CD14-positive monocyte (primary cell): ENCODE measurements around the gene TANGO2. TPM values are rescaled to one million over a fixed set of nuclear protein-coding genes. Genes with fewer than 3 reads are reported as not detected.

Experiments used
- DNase-seq, 3 donors: peaks; one replicate each; pipeline ENCODE4 v3.0.0-alpha.2; 2011 to 2022
- H2AFZ ChIP-seq: 2 replicates; pipeline ENCODE4 v1.6.0; 2012; ENCODE audit warnings: mild to moderate bottlenecking, low read depth, low read length, inconsistent platforms; ENCODE audit not compliant: insufficient read depth, poor library complexity, severe bottlenecking
- H3K27ac ChIP-seq, 2 donors: 1 replicate in 1 of 2; 2 replicates in 1 of 2; pipeline ENCODE4 v1.5.1; 2012 to 2013; ENCODE audit warnings: low read length in 2 of 2, control low read depth in 1 of 2, inconsistent platforms in 1 of 2, low read depth in 1 of 2, mild to moderate bottlenecking in 1 of 2
- H3K27me3 ChIP-seq, 2 donors: one replicate each; pipeline versions ENCODE4 v1.6.0 to v1.6.1; 2011 to 2013; ENCODE audit warnings: low read length in 2 of 2; ENCODE audit not compliant: control insufficient read depth in 2 of 2, insufficient read depth in 2 of 2
- H3K36me3 ChIP-seq, 2 donors: replicated peaks in 1 of 2; 1 replicate in 1 of 2; 2 replicates in 1 of 2; pipeline versions ENCODE4 v1.5.1 to v1.6.1; 2012 to 2013; ENCODE audit warnings: low read length in 2 of 2, control low read depth in 1 of 2, inconsistent platforms in 1 of 2, mild to moderate bottlenecking in 1 of 2; ENCODE audit not compliant: insufficient read depth in 2 of 2, control insufficient read depth in 1 of 2
- H3K4me1 ChIP-seq, 2 donors: 1 replicate in 1 of 2; 2 replicates in 1 of 2; pipeline versions ENCODE4 v1.5.1 to v1.6.1; 2012 to 2013; ENCODE audit warnings: low read length in 2 of 2, control low read depth in 1 of 2, inconsistent platforms in 1 of 2, mild to moderate bottlenecking in 1 of 2, moderate library complexity in 1 of 2; ENCODE audit not compliant: insufficient read depth in 2 of 2, control insufficient read depth in 1 of 2
- H3K4me2 ChIP-seq: replicated peaks from 2 replicates; pipeline ENCODE3; 2012; ENCODE audit warnings: low read length, moderate library complexity, mild to moderate bottlenecking; ENCODE audit not compliant: poor library complexity, severe bottlenecking; ENCODE audit errors: extremely low read depth
- H3K4me3 ChIP-seq, 3 experiments: fragments of 200-600 bp in 1 of 3; sonication (generic) in 1 of 3; replicated peaks in 1 of 3; 1 replicate in 2 of 3; 2 replicates in 1 of 3; pipeline ENCODE4 v1.5.1; 2011 to 2013; ENCODE audit warnings: low read length in 3 of 3, mild to moderate bottlenecking in 3 of 3, control low read depth in 2 of 3, low read depth in 2 of 3, inconsistent platforms in 1 of 3, moderate library complexity in 1 of 3
- H3K79me2 ChIP-seq: 2 replicates; pipeline ENCODE4 v1.6.0; 2012; ENCODE audit warnings: mild to moderate bottlenecking, control low read depth, inconsistent platforms, low read length, moderate library complexity; ENCODE audit not compliant: insufficient read depth
- H3K9ac ChIP-seq: 2 replicates; pipeline ENCODE4 v1.6.0; 2017; ENCODE audit warnings: low read length, mild to moderate bottlenecking; ENCODE audit not compliant: insufficient read depth, poor library complexity, severe bottlenecking
- H3K9me3 ChIP-seq, 2 donors: replicated peaks in 1 of 2; 1 replicate in 1 of 2; 2 replicates in 1 of 2; pipeline versions ENCODE4 v1.5.1 to v1.6.1; 2012 to 2013; ENCODE audit warnings: low read length in 2 of 2, control low read depth in 1 of 2; ENCODE audit not compliant: control insufficient read depth in 1 of 2, insufficient read depth in 1 of 2
- H4K20me1 ChIP-seq: 2 replicates; pipeline ENCODE4 v1.6.0; 2012; ENCODE audit warnings: mild to moderate bottlenecking, low read length, control low read depth, moderate library complexity; ENCODE audit not compliant: insufficient read depth
- H3K27ac Mint-ChIP-seq, 7 donors: one replicate each; pipeline ENCODE4 v1.8.0; 2020; ENCODE audit warnings: mild to moderate bottlenecking in 7 of 7, mixed read lengths in 7 of 7, moderate library complexity in 6 of 7, inconsistent platforms in 2 of 7
- H3K27me3 Mint-ChIP-seq, 3 donors: one replicate each; pipeline ENCODE4 v1.8.0; 2021 to 2022; ENCODE audit warnings: low read depth in 3 of 3, mild to moderate bottlenecking in 3 of 3, mixed read lengths in 3 of 3, moderate library complexity in 3 of 3, inconsistent platforms in 1 of 3
- H3K36me3 Mint-ChIP-seq, 2 donors: one replicate each; pipeline ENCODE4 v1.8.0; 2020; ENCODE audit warnings: mixed read lengths in 2 of 2, inconsistent platforms in 1 of 2, mild to moderate bottlenecking in 1 of 2
- H3K4me1 Mint-ChIP-seq: one replicate; pipeline ENCODE4 v1.8.0; 2020; ENCODE audit warnings: mild to moderate bottlenecking, mixed read lengths
- H3K4me3 Mint-ChIP-seq, 2 donors: one replicate each; pipeline ENCODE4 v1.8.0; 2020; ENCODE audit warnings: mild to moderate bottlenecking in 2 of 2, mixed read lengths in 2 of 2, moderate library complexity in 1 of 2
- H3K9me3 Mint-ChIP-seq, 7 donors: one replicate each; pipeline ENCODE4 v1.8.0; 2020 to 2022; ENCODE audit warnings: mixed read lengths in 7 of 7, mild to moderate bottlenecking in 6 of 7, moderate library complexity in 6 of 7, inconsistent platforms in 2 of 7
- CTCF ChIP-seq: fragments of 200-600 bp; IDR thresholded peaks from one replicate; pipeline ENCODE4 v1.8.0; 2022; ENCODE audit warnings: antibody characterized with exemption, mild to moderate bottlenecking
- WGBS: methylation state at CpG from one replicate; pipeline ENCODE4 v1.1.5; 2013; ENCODE audit warnings: missing lambda C conversion rate; ENCODE audit not compliant: insufficient coverage; 5-methylcytosine and 5-hydroxymethylcytosine counted together
- intact Hi-C, 2 donors: fragments of 100-400 bp; cut with micrococcal nuclease; formaldehyde crosslinking; loops; one replicate each; pipeline versions ENCODE4 v1.15.0 to v1.15.1; 2023
- polyA plus RNA-seq, 3 donors: library from polyadenylated mRNA; depleted of rRNA in 1 of 3; unstranded in 2 of 3; stranded (reverse) in 1 of 3; fragments of 300-500 nt in 2 of 3; fragments of >200 nt in 1 of 3; fragmentation: Illumina TruSeq in 2 of 3; gene quantifications; 1 replicate in 2 of 3; 2 replicates in 1 of 3; pipeline ENCODE4 v1.2.3, GENCODE V29; 2012 to 2021

The TANGO2 gene
- polyA plus RNA-seq, 3 donors, result 56.4 to 94.9 (median 58.2) TPM

GRCh38 chr22:20014526-20015186 is 6.3 kb upstream of the TANGO2 start:
- no peak overlapping the region for H3K4me3 ChIP-seq
- intact Hi-C loops, result loop anchor here (5.0 to 10.0 kb wide), 4 partner anchors 42 to 537 kb away; partner anchors contain the start of genes CDC45 (in 1 of the 2), GNB1L (in 1 of the 2), RTL10 (in 1 of the 2) and UFD1 (in 1 of the 2)
- peak overlapping the region in 1 of 2 donors; percentile 68 for H3K4me3 Mint-ChIP-seq
- H3K27me3 ChIP-seq, result peaks cover 17 to 37% of the 10 kb centered on the region in 2 donors
- H3K36me3 ChIP-seq, result no peaks in the 10 kb centered on the region
- H3K27ac Mint-ChIP-seq, result no peak overlapping the region
- H2AFZ ChIP-seq, result no peak overlapping the region
- no peak for TF ChIP-seq CTCF
- H3K4me1 ChIP-seq, result peaks cover 5 to 17% of the 10 kb centered on the region in 2 donors
- peaks cover 7% of the 10 kb centered on the region for H3K4me1 Mint-ChIP-seq
- peaks cover 0 to 6% of the 10 kb centered on the region in 2 donors for H3K9me3 ChIP-seq
- WGBS, result 100% methylated on average over 3 of the region's 5 CpGs
- no peak overlapping the region for H3K27ac ChIP-seq
- DNase-seq, result no peak
- H4K20me1 ChIP-seq, result no peaks in the 10 kb centered on the region
- no peak overlapping the region for H3K9ac ChIP-seq
- no peaks in the 10 kb centered on the region for H3K79me2 ChIP-seq
- H3K9me3 Mint-ChIP-seq, result peaks cover 0 to 8% (median 0%) of the 10 kb centered on the region in 7 donors
- no peak overlapping the region for H3K4me2 ChIP-seq
- H3K27me3 Mint-ChIP-seq, result peaks cover 31 to 55% (median 43%) of the 10 kb centered on the region in 3 donors
- no peaks in the 10 kb centered on the region for H3K36me3 Mint-ChIP-seq

GRCh38 chr22:20015187-20015625 is 5.7 kb upstream of the TANGO2 start:
- WGBS, result 81% methylated on average over 6 of the region's 10 CpGs
- no peak overlapping the region for H3K27ac ChIP-seq
- no peak overlapping the region for H2AFZ ChIP-seq
- Mint-ChIP-seq H3K4me3 (peak overlapping the region; percentile 14 to 68), H3K4me1 (peaks cover 8% of the 10 kb centered on the region), H3K27ac (peak overlapping the region in 1 of 7 donors; percentile 49), H3K9me3 (peaks cover 0 to 8% (median 0%) of the 10 kb centered on the region in 7 donors), H3K36me3 (no peaks in the 10 kb centered on the region), H3K27me3 (peaks cover 33 to 55% (median 43%) of the 10 kb centered on the region in 3 donors)
- H3K9me3 ChIP-seq, result peaks cover 0 to 6% of the 10 kb centered on the region in 2 donors
- no peaks in the 10 kb centered on the region for H3K79me2 ChIP-seq
- no peak for TF ChIP-seq CTCF
- H3K9ac ChIP-seq, result no peak overlapping the region
- H3K4me3 ChIP-seq, result no peak overlapping the region
- H3K4me1 ChIP-seq, result peaks cover 7 to 18% of the 10 kb centered on the region in 2 donors
- no peak for DNase-seq
- no peak overlapping the region for H3K4me2 ChIP-seq
- H3K36me3 ChIP-seq, result no peaks in the 10 kb centered on the region
- H3K27me3 ChIP-seq, result peaks cover 17 to 37% of the 10 kb centered on the region in 2 donors
- intact Hi-C loops, result loop anchor here in 1 of 2 donors (5.0 to 10.0 kb wide), 2 partner anchors 160 to 538 kb away; partner anchors contain the start of genes CDC45, GNB1L, RTL10 and UFD1
- no peaks in the 10 kb centered on the region for H4K20me1 ChIP-seq
